Lower lobe of right lung (tissue), 2 donors: ENCODE results near the gene OR2T6. TPM values are rescaled to one million over a fixed set of nuclear protein-coding genes. Genes with fewer than 3 reads are reported as not detected.

Experiments
- ATAC-seq, 2 donors: fragments of 200-7000 bp; cut with Tn5 transposase; one replicate each; pipeline ENCODE4 v1.9.1; 2020 to 2022; ENCODE audit warnings: mild to moderate bottlenecking in 2 of 2, moderate library complexity in 2 of 2
- DNase-seq: peaks from one replicate; pipeline ENCODE4 v3.0.0-alpha.2; 2020
- H3K27ac ChIP-seq: fragments of 200-600 bp; one replicate; pipeline ENCODE4 v1.8.0; 2022
- H3K27me3 ChIP-seq: fragments of 200-600 bp; one replicate; pipeline ENCODE4 v1.8.0; 2022; ENCODE audit warnings: low read depth
- H3K36me3 ChIP-seq: fragments of 200-600 bp; one replicate; pipeline ENCODE4 v1.8.0; 2022; ENCODE audit warnings: mild to moderate bottlenecking
- H3K4me1 ChIP-seq: fragments of 200-600 bp; one replicate; pipeline ENCODE4 v1.8.0; 2022
- H3K4me3 ChIP-seq: fragments of 200-600 bp; one replicate; pipeline ENCODE4 v1.8.0; 2022; ENCODE audit warnings: mild to moderate bottlenecking
- H3K9me3 ChIP-seq: fragments of 200-600 bp; one replicate; pipeline ENCODE4 v1.8.0; 2022
- intact Hi-C: fragments of 100-400 bp; cut with DNase I; formaldehyde crosslinking; loops from one replicate; pipeline ENCODE4 v1.11.0; 2022
- total RNA-seq: library from RNA; stranded (reverse); fragmentation: NEBNext Ultra II Directional; extraction: Animal tissue kit (Norgen Biotek cat#: 25700); gene quantifications from one replicate; pipeline ENCODE4 v1.2.1, GENCODE V29; 2021
- TF ChIP-seq, protein P1 (sequence below): fragments of 200-600 bp; IDR thresholded peaks from one replicate; pipeline ENCODE4 v1.8.0; 2022; ENCODE audit warnings: antibody characterized with exemption, mild to moderate bottlenecking
- donor health status: DM: no; HTN: yes; CAD: no; lungs with severe emphysema.

OR2T6 gene
- total RNA-seq, 1 donor from 2014 or later = not detected

DNA sequence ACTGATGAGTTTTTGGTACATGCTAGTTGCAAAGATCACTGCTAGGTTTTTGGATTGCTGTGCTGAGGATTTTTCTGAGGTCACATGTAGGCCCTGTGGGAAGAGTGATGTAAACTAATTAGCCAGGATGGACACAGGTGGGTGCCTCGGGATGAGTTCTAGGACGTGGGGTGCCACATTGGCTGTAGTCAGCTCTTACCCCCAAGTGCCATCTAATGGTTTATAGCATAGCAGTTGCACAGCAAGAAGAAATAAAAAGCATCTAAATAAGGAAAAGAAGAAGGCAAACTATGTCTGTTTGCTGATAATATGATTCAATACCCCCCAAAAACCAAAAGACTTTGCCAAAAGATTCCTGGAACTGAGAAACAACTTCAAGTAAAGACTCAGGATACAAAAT lies 17.5 kb downstream of the OR2T6 start:
- no peak for ATAC-seq

GRCh38 chr1:248402748-248403147 lies 27.2 kb downstream of the OR2T6 start, which contains the start of gene OR2T1:
TSS of gene OR2T1 (plus strand) at chr1:248403048. CDS start at chr1:248406148, 3,100 bp downstream.
- Histone ChIP-seq H3K9me3 (no peaks in the 10 kb centered on the region), H3K27ac (no peak within 1 kb of the TSS), H3K36me3 (no peaks in the 10 kb centered on the region), H3K27me3 (no peaks in the 10 kb centered on the region), H3K4me3 (no peak within 1 kb of the TSS), H3K4me1 (no peaks in the 10 kb centered on the region)
- TF ChIP-seq, protein P1, sequence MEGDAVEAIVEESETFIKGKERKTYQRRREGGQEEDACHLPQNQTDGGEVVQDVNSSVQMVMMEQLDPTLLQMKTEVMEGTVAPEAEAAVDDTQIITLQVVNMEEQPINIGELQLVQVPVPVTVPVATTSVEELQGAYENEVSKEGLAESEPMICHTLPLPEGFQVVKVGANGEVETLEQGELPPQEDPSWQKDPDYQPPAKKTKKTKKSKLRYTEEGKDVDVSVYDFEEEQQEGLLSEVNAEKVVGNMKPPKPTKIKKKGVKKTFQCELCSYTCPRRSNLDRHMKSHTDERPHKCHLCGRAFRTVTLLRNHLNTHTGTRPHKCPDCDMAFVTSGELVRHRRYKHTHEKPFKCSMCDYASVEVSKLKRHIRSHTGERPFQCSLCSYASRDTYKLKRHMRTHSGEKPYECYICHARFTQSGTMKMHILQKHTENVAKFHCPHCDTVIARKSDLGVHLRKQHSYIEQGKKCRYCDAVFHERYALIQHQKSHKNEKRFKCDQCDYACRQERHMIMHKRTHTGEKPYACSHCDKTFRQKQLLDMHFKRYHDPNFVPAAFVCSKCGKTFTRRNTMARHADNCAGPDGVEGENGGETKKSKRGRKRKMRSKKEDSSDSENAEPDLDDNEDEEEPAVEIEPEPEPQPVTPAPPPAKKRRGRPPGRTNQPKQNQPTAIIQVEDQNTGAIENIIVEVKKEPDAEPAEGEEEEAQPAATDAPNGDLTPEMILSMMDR = no peak
- DNase-seq (no peak), ATAC-seq (no peak)
- intact Hi-C loops = no loop called here

More for the DNA sequence above, 17.5 kb downstream of the OR2T6 start:
- H3K4me1 ChIP-seq = no peaks in the 10 kb centered on the region
- no peak overlapping the region for H3K4me3 ChIP-seq
- intact Hi-C loops = no loop called here
- no peak overlapping the region for H3K27ac ChIP-seq
- H3K36me3 ChIP-seq = no peaks in the 10 kb centered on the region
- no peaks in the 10 kb centered on the region for H3K27me3 ChIP-seq
- DNase-seq = no peak
- no peaks in the 10 kb centered on the region for H3K9me3 ChIP-seq
- TF ChIP-seq, protein P1 = no peak

DNA sequence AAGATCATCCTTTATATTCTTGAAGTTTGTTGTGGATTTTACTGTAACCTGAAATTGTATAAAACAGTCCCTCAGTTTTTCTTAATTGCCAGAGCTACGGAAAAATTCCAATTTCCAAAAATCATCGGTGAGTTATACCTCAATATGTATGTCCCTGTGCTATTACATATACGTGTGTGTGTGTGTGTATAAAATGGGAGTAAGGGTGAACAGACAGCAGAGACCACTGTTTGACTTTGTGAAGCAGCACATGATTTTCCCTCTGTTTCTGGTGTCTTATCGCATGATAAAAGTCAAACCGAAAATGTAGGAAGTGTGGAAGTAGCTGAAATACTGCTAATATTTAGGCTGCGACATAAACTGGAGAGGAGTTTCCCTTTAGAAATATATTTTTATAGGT lies 28.5 kb downstream of the OR2T6 start:
- no peak for DNase-seq

DNA sequence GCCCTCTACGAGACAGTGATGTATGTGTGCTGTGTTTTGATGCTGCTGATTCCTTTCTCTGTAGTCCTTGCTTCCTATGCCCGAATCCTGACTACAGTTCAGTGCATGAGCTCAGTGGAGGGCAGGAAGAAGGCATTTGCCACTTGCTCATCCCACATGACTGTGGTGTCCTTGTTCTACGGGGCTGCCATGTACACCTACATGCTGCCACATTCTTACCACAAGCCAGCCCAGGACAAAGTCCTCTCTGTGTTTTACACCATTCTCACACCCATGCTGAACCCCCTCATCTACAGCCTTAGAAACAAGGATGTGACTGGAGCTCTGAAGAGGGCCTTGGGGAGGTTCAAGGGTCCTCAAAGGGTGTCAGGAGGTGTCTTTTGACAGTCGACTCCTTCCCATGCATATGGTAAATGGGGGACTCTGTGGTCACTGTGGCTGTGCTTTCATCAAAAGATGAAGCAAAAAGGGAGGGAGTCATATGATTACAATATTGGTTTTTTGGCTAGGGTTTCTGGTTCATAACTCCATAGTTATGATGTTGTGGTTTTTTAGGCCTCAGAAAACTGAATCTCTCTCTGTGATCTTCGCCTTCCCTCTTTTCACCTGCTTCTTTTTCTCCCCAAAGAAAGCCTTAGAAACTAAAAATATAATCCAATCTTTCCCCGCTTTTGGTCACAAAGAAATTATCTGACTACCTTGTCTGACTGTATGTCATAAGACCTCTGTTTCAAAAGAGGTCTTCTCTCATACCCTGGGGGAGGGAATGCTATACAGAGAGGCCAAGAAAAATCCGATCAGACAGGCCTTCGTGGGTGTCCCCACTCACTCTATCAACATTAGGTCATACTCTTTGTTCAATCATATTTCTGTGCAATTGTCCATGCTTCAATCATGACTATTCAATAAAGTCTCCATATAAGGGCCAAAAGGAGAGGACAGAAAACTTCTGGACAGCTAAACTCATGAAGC lies 31.5 kb downstream of the OR2T6 start:
- H3K27me3 ChIP-seq = no peaks in the 10 kb centered on the region
- intact Hi-C loops = no loop called here
- TF ChIP-seq, protein P1 = no peak

More for the DNA sequence above, 28.5 kb downstream of the OR2T6 start:
- no peaks in the 10 kb centered on the region for H3K4me1 ChIP-seq
- H3K27me3 ChIP-seq = no peaks in the 10 kb centered on the region
- intact Hi-C loops = no loop called here
- TF ChIP-seq, protein P1 = no peak
- H3K36me3 ChIP-seq = no peaks in the 10 kb centered on the region
- no peaks in the 10 kb centered on the region for H3K9me3 ChIP-seq
- H3K4me3 ChIP-seq = no peak overlapping the region
- ATAC-seq = no peak
- H3K27ac ChIP-seq = no peak overlapping the region

GRCh38 chr1:248416226-248416625 lies 40.7 kb downstream of the OR2T6 start:
- no peaks in the 10 kb centered on the region for H3K4me1 ChIP-seq
- H3K9me3 ChIP-seq = peaks cover 4% of the 10 kb centered on the region
- TF ChIP-seq, protein P1 = no peak
- intact Hi-C loops = no loop called here
- DNase-seq (no peak), ATAC-seq (no peak)
- H3K4me3 ChIP-seq = no peak overlapping the region
- H3K27me3 ChIP-seq = no peaks in the 10 kb centered on the region
- H3K36me3 ChIP-seq = no peaks in the 10 kb centered on the region
- no peak overlapping the region for H3K27ac ChIP-seq

More for the DNA sequence above, 31.5 kb downstream of the OR2T6 start:
- Histone ChIP-seq H3K9me3 (no peaks in the 10 kb centered on the region), H3K36me3 (no peaks in the 10 kb centered on the region), H3K4me3 (no peak overlapping the region), H3K27ac (no peak overlapping the region), H3K4me1 (no peaks in the 10 kb centered on the region)
- ATAC-seq (no peak), DNase-seq (no peak)
